DMS114 treated with DMSO at 0.1 percent for 48 hours (cell line): Measurements from ENCODE around the gene MPZL1.

Experiments
- DNase-seq: peaks from one replicate; lab custom pipeline; 2025; ENCODE audit not compliant: unreplicated experiment; lab: John Stamatoyannopoulos, UW

The MPZL1 gene

GRCh38 chr1:167748906-167749305, 27.1 kb downstream of the MPZL1 start:
- DNase-seq = no peak

GRCh38 chr1:167749741-167750140, 28.0 kb downstream of the MPZL1 start:
- no peak for DNase-seq

- DNase-seq = no peak
These were observed 28.9 kb downstream of the MPZL1 start for GRCh38 chr1:167750641-167751040.

- no peak for DNase-seq
These were observed 29.9 kb downstream of the MPZL1 start for GRCh38 chr1:167751676-167752075.

GRCh38 chr1:167752219-167752985, 30.6 kb downstream of the MPZL1 start:
- DNase-seq = no peak

GRCh38 chr1:167755654-167756053, 33.9 kb downstream of the MPZL1 start:
- no peak for DNase-seq

- no peak for DNase-seq
These were observed 35.1 kb downstream of the MPZL1 start for GRCh38 chr1:167756730-167757405.

- DNase-seq = no peak
These were observed 35.9 kb downstream of the MPZL1 start for GRCh38 chr1:167757433-167758309.

- no peak for DNase-seq
These were observed 39.6 kb downstream of the MPZL1 start for GRCh38 chr1:167761400-167761799.

GRCh38 chr1:167762061-167762746, 40.4 kb downstream of the MPZL1 start:
- DNase-seq = no peak

- no peak for DNase-seq
These were observed 41.9 kb downstream of the MPZL1 start for GRCh38 chr1:167763525-167764220.

GRCh38 chr1:167764458-167765330, 42.9 kb downstream of the MPZL1 start:
- DNase-seq = no peak

GRCh38 chr1:167765496-167765895, 43.7 kb downstream of the MPZL1 start:
- DNase-seq = no peak

GRCh38 chr1:167766538-167766937, 44.8 kb downstream of the MPZL1 start:
- no peak for DNase-seq

GRCh38 chr1:167767761-167768160, 46.0 kb downstream of the MPZL1 start:
- no peak for DNase-seq

GRCh38 chr1:167770127-167770526, 48.3 kb downstream of the MPZL1 start:
- DNase-seq = no peak

GRCh38 chr1:167772436-167772835, 50.7 kb downstream of the MPZL1 start:
- DNase-seq = no peak

GRCh38 chr1:167773516-167773915, 51.7 kb downstream of the MPZL1 start:
- no peak for DNase-seq

GRCh38 chr1:167774710-167775109, 52.9 kb downstream of the MPZL1 start:
- DNase-seq = no peak
